ENCODE results near the gene IL34. TPM values are rescaled to one million over a fixed set of nuclear protein-coding genes. Genes with fewer than 3 reads are reported as not detected.

IL34 gene
- 16.9 TPM for polyA plus RNA-seq
- long read RNA-seq, donor 1, partial matches to known transcripts = 0 of 1 reads
- long read RNA-seq, donor 1, other reads (novel, unspliced or antisense) = 0 of 1 reads
- long read RNA-seq, donor 2, transcript IL34-201 (6 exons, 1,607 nt) = major isoform, 6 of 20 reads
- long read RNA-seq, donor 2, partial matches to known transcripts = 0 of 20 reads
- long read RNA-seq, donor 2, other reads (novel, unspliced or antisense) = 13 of 20 reads
- long read RNA-seq, donor 3 = 0 reads
- long read RNA-seq, donor 4 = 0 reads
- long read RNA-seq, donor 5, partial matches to known transcripts = 0 of 3 reads
- long read RNA-seq, donor 5, other reads (novel, unspliced or antisense) = 0 of 3 reads
- long read RNA-seq, donor 6, partial matches to known transcripts = 0 of 1 reads
- long read RNA-seq, donor 6, other reads (novel, unspliced or antisense) = 0 of 1 reads
- long read RNA-seq, donor 7 = 0 reads
- long read RNA-seq, donor 8, partial matches to known transcripts = 0 of 7 reads
- long read RNA-seq, donor 8, other reads (novel, unspliced or antisense) = 6 of 7 reads
- long read RNA-seq, donor 9, partial matches to known transcripts = 5 of 13 reads
- long read RNA-seq, donor 9, other reads (novel, unspliced or antisense) = 5 of 13 reads
- long read RNA-seq, donor 10, partial matches to known transcripts = 0 of 7 reads
- long read RNA-seq, donor 10, other reads (novel, unspliced or antisense) = 6 of 7 reads
- long read RNA-seq, donor 11, partial matches to known transcripts = 0 of 1 reads
- long read RNA-seq, donor 11, other reads (novel, unspliced or antisense) = 0 of 1 reads

DNA sequence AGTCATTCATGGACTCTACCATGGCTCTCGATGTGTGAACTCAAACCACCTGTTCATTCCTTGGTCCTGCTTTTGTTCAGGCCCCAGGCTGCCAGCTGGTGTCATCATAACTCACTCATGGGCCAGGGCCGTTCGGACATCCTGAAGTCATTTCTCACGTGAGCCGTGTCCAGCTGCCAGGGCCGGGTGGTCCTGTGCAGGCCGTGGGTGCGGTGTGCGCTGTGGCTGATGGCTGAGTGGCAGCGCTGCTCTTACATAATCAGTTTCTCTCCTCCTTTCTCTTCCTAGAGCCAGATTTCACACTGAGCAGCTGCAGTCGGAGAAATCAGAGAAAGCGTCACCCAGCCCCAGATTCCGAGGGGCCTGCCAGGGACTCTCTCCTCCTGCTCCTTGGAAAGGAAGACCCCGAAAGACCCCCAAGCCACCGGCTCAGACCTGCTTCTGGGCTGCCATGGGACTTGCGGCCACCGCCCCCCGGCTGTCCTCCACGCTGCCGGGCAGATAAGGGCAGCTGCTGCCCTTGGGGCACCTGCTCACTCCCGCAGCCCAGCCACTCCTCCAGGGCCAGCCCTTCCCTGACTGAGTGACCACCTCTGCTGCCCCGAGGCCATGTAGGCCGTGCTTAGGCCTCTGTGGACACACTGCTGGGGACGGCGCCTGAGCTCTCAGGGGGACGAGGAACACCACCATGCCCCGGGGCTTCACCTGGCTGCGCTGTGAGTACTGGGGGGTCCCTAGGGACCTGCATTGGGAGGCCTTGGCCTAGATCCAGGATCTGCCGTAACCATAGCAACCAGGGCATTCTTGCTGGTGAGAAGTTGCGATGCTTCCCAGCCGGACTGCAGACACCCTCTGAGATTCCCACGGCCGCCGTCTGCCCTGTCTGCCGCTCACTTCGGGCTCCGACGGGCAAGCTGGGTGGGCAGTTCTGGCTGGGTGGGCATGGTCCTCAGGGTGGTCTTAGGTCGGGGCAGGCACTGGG is at the start of gene IL34:
Gene IL34, plus strand, starts transcription at position 300 of the 982 bp plus-strand sequence. Its CDS starts 389 bp downstream, at position 689.
- DNase-seq = no peak

DNA sequence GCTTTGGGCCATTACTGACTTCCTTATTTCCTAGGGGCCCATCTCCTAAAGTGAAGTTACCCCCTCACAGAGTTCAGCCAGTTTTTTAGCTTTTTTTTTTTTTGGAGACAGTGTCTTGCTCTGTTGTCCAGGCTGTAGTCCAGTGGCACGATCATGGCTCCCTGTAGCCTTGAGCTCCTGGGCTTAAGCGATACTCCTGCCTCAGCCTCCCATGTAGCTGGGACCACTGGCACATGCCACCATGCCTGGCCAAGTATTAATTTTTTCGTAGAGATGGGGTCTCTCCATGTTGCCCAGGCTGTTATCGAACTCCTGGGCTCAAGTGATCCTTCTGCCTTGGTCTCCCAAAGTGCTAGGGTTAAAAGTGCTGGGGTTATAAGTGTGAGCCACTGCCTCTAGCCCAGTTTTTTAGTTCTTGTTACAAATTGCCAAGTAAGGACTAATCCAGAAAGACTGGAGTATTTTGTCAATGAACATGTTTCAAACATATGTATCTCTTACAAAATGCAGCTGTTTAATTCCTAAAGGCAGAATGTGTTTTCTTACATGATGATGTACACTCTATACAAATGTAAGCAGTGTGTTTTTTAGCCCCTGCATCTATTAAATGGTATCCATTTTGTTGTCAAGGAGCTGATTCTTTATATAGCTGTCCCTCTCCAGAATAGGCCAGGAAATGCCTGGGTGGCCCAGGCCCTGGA is 49.1 kb upstream of the IL34 start:
- H3K4me1 ChIP-seq (ENCODE audit: control insufficient read depth, insufficient read depth, low read length) = peaks cover 23% of the 10 kb centered on the region
- H3K4me3 ChIP-seq (ENCODE audit: low read length) = no peak overlapping the region
- H3K36me3 ChIP-seq (ENCODE audit: control insufficient read depth, insufficient read depth, low read length) = no peaks in the 10 kb centered on the region
- no peak for DNase-seq
- peak overlapping the region; percentile 47 for H3K27ac ChIP-seq (ENCODE audit: low read length)
- no peaks in the 10 kb centered on the region for H3K9me3 ChIP-seq (ENCODE audit: control insufficient read depth, low read depth, low read length)
- H3K27me3 ChIP-seq (ENCODE audit: control insufficient read depth, insufficient read depth, low read length) = no peaks in the 10 kb centered on the region
- no CpG with 5 or more reads among the region's 4 CpGs for WGBS (ENCODE audit: insufficient coverage, low lambda C conversion rate)

More for the DNA sequence above, at the start of gene IL34:
- no peaks in the 10 kb centered on the region for H3K27me3 ChIP-seq (ENCODE audit: control insufficient read depth, insufficient read depth, low read length)
- no peaks in the 10 kb centered on the region for H3K9me3 ChIP-seq (ENCODE audit: control insufficient read depth, low read depth, low read length)
- H3K36me3 ChIP-seq (ENCODE audit: control insufficient read depth, insufficient read depth, low read length) = peaks cover 10% of the 10 kb centered on the region
- H3K27ac ChIP-seq (ENCODE audit: low read length) = no peak within 1 kb of the TSS
- H3K4me3 ChIP-seq (ENCODE audit: low read length) = no peak within 1 kb of the TSS
- WGBS (ENCODE audit: insufficient coverage, low lambda C conversion rate) = no CpG with 5 or more reads among the region's 39 CpGs
- no peaks in the 10 kb centered on the region for H3K4me1 ChIP-seq (ENCODE audit: control insufficient read depth, insufficient read depth, low read length)

- H3K27ac ChIP-seq (ENCODE audit: low read length) = peak overlapping the region; percentile 47
- H3K27me3 ChIP-seq (ENCODE audit: control insufficient read depth, insufficient read depth, low read length) = no peaks in the 10 kb centered on the region
- H3K4me1 ChIP-seq (ENCODE audit: control insufficient read depth, insufficient read depth, low read length) = peaks cover 18% of the 10 kb centered on the region
- peaks cover 3% of the 10 kb centered on the region for H3K36me3 ChIP-seq (ENCODE audit: control insufficient read depth, insufficient read depth, low read length)
- no peak overlapping the region for H3K4me3 ChIP-seq (ENCODE audit: low read length)
- no peaks in the 10 kb centered on the region for H3K9me3 ChIP-seq (ENCODE audit: control insufficient read depth, low read depth, low read length)
- DNase-seq = peak in 1 of 2 donors; percentile 22
- 68% methylated on average over 2 of the region's 6 CpGs for WGBS (ENCODE audit: insufficient coverage, low lambda C conversion rate)
Measured at GRCh38 chr16:70598937-70599503, 47.3 kb upstream of the IL34 start.

DNA sequence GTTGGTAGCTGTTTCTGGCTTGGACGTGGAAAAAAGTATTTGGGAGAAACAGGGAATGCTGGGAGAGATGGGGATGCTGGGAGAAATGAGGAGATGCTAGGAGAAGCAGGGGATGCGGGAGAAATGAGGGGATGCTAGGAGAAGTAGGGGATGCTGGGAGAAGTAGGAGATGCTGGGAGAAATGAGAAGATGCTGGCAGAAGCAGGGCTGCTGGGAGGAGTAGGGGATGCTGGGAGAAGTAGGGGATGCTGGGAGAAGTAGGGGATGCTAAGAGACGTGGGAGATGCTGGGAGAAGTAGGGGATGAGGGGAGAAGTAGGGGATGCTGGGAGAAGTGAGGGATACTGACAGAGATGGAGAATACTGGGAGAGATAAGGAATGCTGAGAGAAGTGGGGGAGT is 45.6 kb upstream of the IL34 start:
- H3K36me3 ChIP-seq (ENCODE audit: control insufficient read depth, insufficient read depth, low read length) = peaks cover 3% of the 10 kb centered on the region
- WGBS (ENCODE audit: insufficient coverage, low lambda C conversion rate) = 91% methylated on average over 3 of the region's 3 CpGs
- H3K4me3 ChIP-seq (ENCODE audit: low read length) = no peak overlapping the region
- H3K27ac ChIP-seq (ENCODE audit: low read length) = no peak overlapping the region
- no peaks in the 10 kb centered on the region for H3K27me3 ChIP-seq (ENCODE audit: control insufficient read depth, insufficient read depth, low read length)
- H3K4me1 ChIP-seq (ENCODE audit: control insufficient read depth, insufficient read depth, low read length) = peaks cover 15% of the 10 kb centered on the region
- DNase-seq = no peak
- no peaks in the 10 kb centered on the region for H3K9me3 ChIP-seq (ENCODE audit: control insufficient read depth, low read depth, low read length)

GRCh38 chr16:70601576-70602575 is 44.5 kb upstream of the IL34 start:
- no CpG with 5 or more reads among the region's 8 CpGs for WGBS (ENCODE audit: insufficient coverage, low lambda C conversion rate)
- no peaks in the 10 kb centered on the region for H3K9me3 ChIP-seq (ENCODE audit: control insufficient read depth, low read depth, low read length)
- DNase-seq = no peak

GRCh38 chr16:70602831-70603230 is 43.5 kb upstream of the IL34 start:
- H3K4me3 ChIP-seq (ENCODE audit: low read length) = no peak overlapping the region
- H3K4me1 ChIP-seq (ENCODE audit: control insufficient read depth, insufficient read depth, low read length) = peaks cover 15% of the 10 kb centered on the region
- WGBS (ENCODE audit: insufficient coverage, low lambda C conversion rate) = 76% methylated on average over 4 of the region's 8 CpGs
- H3K9me3 ChIP-seq (ENCODE audit: control insufficient read depth, low read depth, low read length) = no peaks in the 10 kb centered on the region
- H3K36me3 ChIP-seq (ENCODE audit: control insufficient read depth, insufficient read depth, low read length) = peaks cover 3% of the 10 kb centered on the region
- no peak for DNase-seq
- H3K27me3 ChIP-seq (ENCODE audit: control insufficient read depth, insufficient read depth, low read length) = no peaks in the 10 kb centered on the region
- H3K27ac ChIP-seq (ENCODE audit: low read length) = no peak overlapping the region

More at GRCh38 chr16:70601576-70602575, 44.5 kb upstream of the IL34 start:
- no peak overlapping the region for H3K4me3 ChIP-seq (ENCODE audit: low read length)
- H3K27me3 ChIP-seq (ENCODE audit: control insufficient read depth, insufficient read depth, low read length) = no peaks in the 10 kb centered on the region
- peaks cover 15% of the 10 kb centered on the region for H3K4me1 ChIP-seq (ENCODE audit: control insufficient read depth, insufficient read depth, low read length)
- no peak overlapping the region for H3K27ac ChIP-seq (ENCODE audit: low read length)
- peaks cover 3% of the 10 kb centered on the region for H3K36me3 ChIP-seq (ENCODE audit: control insufficient read depth, insufficient read depth, low read length)

DNA sequence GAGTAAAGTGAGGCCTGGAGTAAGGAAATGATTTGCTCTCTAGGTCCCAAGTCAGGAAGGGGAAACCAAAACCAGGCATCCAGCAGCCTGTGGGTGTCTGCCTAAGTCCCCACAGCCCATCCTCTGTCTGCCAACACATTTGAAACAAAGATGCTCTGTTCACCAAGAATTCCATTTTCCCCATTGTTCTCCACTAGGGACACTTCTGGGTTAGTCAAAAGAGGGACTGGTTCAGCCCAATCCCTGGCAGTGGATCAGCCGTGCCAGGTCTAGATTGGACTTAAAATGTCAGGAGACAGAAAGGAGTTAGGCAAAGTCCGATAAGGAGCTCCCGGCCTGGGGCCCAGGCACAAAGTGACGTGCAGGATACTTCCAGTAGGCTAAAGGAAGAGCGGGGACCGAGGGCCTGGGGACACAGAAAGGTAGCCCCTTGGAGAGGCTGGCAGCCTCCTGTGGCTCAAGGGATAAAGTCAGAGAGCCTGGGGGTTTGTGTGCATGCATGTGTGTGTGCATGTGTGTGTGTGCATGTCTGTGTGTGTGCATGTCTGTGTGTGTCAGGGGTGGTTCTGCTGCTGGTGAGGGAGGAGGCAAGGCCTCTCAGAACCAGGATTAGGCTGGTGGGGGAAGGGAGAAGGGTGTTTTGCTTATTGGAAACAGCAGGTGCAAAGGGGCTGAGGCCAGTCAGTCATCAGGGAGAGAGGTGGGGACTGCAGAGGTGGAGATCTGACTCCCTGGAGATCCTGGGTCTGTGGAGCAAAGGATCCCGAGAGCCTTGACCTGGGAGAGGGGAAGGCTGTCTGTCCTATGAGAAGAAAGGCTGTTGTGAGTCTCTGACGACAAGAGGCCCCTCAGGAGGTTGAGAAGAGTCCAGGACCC is 41.7 kb upstream of the IL34 start:
- no peak for DNase-seq
- WGBS (ENCODE audit: insufficient coverage, low lambda C conversion rate) = no CpG with 5 or more reads among the region's 8 CpGs

DNA sequence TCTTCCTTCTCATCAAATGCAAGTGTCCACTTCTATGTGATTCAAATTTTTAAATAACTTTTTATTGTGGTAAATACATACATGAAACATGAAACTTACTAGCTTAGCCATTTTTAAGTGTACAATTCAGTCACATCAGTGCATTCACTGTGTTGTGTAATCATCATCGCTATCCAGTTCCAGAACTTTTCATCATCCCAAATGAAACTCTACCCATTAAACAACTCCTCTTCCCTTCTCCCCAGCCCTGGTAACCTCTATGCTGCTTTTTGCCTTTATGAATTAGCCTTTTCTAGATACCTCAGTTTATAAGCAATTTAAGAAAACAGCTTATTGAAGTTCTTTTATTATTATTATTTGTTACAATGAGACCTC is 41.1 kb upstream of the IL34 start:
- H3K4me3 ChIP-seq (ENCODE audit: low read length) = no peak overlapping the region
- H3K27ac ChIP-seq (ENCODE audit: low read length) = no peak overlapping the region
- no peak for DNase-seq
- H3K27me3 ChIP-seq (ENCODE audit: control insufficient read depth, insufficient read depth, low read length) = no peaks in the 10 kb centered on the region
- no peaks in the 10 kb centered on the region for H3K9me3 ChIP-seq (ENCODE audit: control insufficient read depth, low read depth, low read length)
- H3K36me3 ChIP-seq (ENCODE audit: control insufficient read depth, insufficient read depth, low read length) = peaks cover 3% of the 10 kb centered on the region
- 100% methylated on average over 1 of the region's 1 CpG for WGBS (ENCODE audit: insufficient coverage, low lambda C conversion rate)
- peaks cover 18% of the 10 kb centered on the region for H3K4me1 ChIP-seq (ENCODE audit: control insufficient read depth, insufficient read depth, low read length)

More for the DNA sequence above, 41.7 kb upstream of the IL34 start:
- H3K27ac ChIP-seq (ENCODE audit: low read length) = no peak overlapping the region
- peaks cover 13% of the 10 kb centered on the region for H3K4me1 ChIP-seq (ENCODE audit: control insufficient read depth, insufficient read depth, low read length)
- H3K27me3 ChIP-seq (ENCODE audit: control insufficient read depth, insufficient read depth, low read length) = no peaks in the 10 kb centered on the region
- no peaks in the 10 kb centered on the region for H3K9me3 ChIP-seq (ENCODE audit: control insufficient read depth, low read depth, low read length)
- H3K36me3 ChIP-seq (ENCODE audit: control insufficient read depth, insufficient read depth, low read length) = peaks cover 3% of the 10 kb centered on the region
- no peak overlapping the region for H3K4me3 ChIP-seq (ENCODE audit: low read length)
